Measurements from ENCODE around the gene MACROD2.

MACROD2 gene

GRCh38 chr20:14832630-14833029 lies 837.3 kb downstream of the MACROD2 start:
- no peak for DNase-seq

- DNase-seq: peak; percentile 76
Observed at GRCh38 chr20:14838663-14839628, 843.6 kb downstream of the MACROD2 start.

GRCh38 chr20:14845199-14846160 lies 850.2 kb downstream of the MACROD2 start:
- DNase-seq: no peak

GRCh38 chr20:14848806-14849205 lies 853.5 kb downstream of the MACROD2 start:
- DNase-seq: peak; percentile 4

GRCh38 chr20:14853079-14853478 lies 857.8 kb downstream of the MACROD2 start:
- DNase-seq: no peak

- DNase-seq: no peak
Observed at GRCh38 chr20:14855171-14855570, 859.9 kb downstream of the MACROD2 start.

- no peak for DNase-seq
Observed at GRCh38 chr20:14859627-14860026, 864.3 kb downstream of the MACROD2 start.

- no peak for DNase-seq
Observed at GRCh38 chr20:14860410-14860814, 865.1 kb downstream of the MACROD2 start.

GRCh38 chr20:14861028-14861699 lies 865.8 kb downstream of the MACROD2 start:
- DNase-seq: no peak

- peak; percentile 19 for DNase-seq
Observed at GRCh38 chr20:14865169-14865568, 869.9 kb downstream of the MACROD2 start.

- DNase-seq: no peak
Observed at GRCh38 chr20:14865731-14866130, 870.4 kb downstream of the MACROD2 start.

GRCh38 chr20:14866841-14867514 lies 871.7 kb downstream of the MACROD2 start:
- no peak for DNase-seq

GRCh38 chr20:14877301-14878028 lies 882.1 kb downstream of the MACROD2 start:
- peak; percentile 11 for DNase-seq

GRCh38 chr20:14878676-14879019 lies 883.3 kb downstream of the MACROD2 start:
- DNase-seq: no peak

GRCh38 chr20:14879020-14879697 lies 883.8 kb downstream of the MACROD2 start:
- DNase-seq: peak; percentile 89

- no peak for DNase-seq
Observed at GRCh38 chr20:14879839-14880238, 884.5 kb downstream of the MACROD2 start.

- DNase-seq: no peak
Observed at GRCh38 chr20:14881518-14881917, 886.2 kb downstream of the MACROD2 start.

GRCh38 chr20:14882157-14882556 lies 886.8 kb downstream of the MACROD2 start:
- DNase-seq: no peak

- DNase-seq: no peak
Observed at GRCh38 chr20:14882846-14883245, 887.5 kb downstream of the MACROD2 start.

GRCh38 chr20:14883324-14883723 lies 888.0 kb downstream of the MACROD2 start:
- no peak for DNase-seq

GRCh38 chr20:14885661-14886060 lies 890.3 kb downstream of the MACROD2 start:
- DNase-seq: peak; percentile 9
